GM21737 (cell line): ENCODE measurements around the gene ASB6.
A peak's percentile ranks its signal among the peaks of the same experiment; 100 is the strongest.

Experiments used
- ATAC-seq: cut with Tn5 transposase; IDR thresholded peaks from one replicate; pipeline ENCODE4 v1.9.1; 2021; ENCODE audit warnings: mild to moderate bottlenecking, moderate library complexity; ENCODE audit not compliant: unreplicated experiment

Gene ASB6, protein sequence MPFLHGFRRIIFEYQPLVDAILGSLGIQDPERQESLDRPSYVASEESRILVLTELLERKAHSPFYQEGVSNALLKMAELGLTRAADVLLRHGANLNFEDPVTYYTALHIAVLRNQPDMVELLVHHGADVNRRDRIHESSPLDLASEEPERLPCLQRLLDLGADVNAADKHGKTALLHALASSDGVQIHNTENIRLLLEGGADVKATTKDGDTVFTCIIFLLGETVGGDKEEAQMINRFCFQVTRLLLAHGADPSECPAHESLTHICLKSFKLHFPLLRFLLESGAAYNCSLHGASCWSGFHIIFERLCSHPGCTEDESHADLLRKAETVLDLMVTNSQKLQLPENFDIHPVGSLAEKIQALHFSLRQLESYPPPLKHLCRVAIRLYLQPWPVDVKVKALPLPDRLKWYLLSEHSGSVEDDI

GRCh38 chr9:129641750-129642585 lies at the start of gene ASB6:
Gene ASB6, minus strand, starts transcription at chr9:129642151. Its CDS starts 152 bp downstream, at chr9:129641999.
- ATAC-seq = peak; percentile 84

DNA sequence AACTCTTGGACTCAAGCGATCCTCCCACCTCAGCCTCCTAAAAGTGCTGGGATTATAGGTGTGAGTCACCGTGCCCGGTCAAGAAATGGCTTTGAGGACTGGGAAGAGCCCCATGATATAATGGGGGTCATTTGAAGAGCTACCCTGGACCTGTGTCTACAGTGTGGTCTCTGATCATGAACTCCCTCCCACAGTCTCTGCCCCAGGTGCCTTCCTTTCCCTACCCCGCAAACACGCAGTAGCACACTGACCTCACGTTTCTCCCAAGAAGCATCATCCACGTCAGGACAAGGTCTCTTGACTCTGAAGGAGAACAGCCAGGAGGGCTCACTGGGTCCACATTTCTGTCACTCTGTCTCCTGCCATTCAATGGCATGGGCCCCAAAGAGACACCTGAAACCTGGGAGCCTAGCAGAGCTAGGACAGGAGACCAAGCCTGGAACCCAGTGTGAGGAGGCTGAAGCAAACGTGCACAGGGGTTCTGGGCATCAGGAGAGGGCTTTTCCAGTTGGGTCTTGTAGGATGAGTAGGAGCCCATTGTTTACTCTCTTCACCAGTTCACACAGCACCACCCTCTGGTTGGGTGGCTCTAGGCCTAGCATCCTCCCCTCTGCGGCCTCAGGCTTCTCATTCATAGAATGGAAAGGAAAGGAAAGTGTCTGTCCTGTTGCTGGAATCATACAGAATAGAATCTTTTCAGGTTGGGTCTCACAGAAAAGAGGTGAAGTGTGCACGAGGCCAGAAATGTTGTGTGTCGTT lies 46.5 kb upstream of the ASB6 start:
- no peak for ATAC-seq

GRCh38 chr9:129687391-129687790 lies 45.4 kb upstream of the ASB6 start:
- ATAC-seq = no peak

GRCh38 chr9:129686736-129687135 lies 44.8 kb upstream of the ASB6 start:
- no peak for ATAC-seq

- no peak for ATAC-seq
Measured at GRCh38 chr9:129685933-129686259, 43.9 kb upstream of the ASB6 start.

- ATAC-seq = no peak
Measured at GRCh38 chr9:129685220-129685932, 43.4 kb upstream of the ASB6 start.

- ATAC-seq = no peak
Measured at GRCh38 chr9:129682381-129682780, 40.4 kb upstream of the ASB6 start.

- no peak for ATAC-seq
Measured at GRCh38 chr9:129681924-129682323, 40.0 kb upstream of the ASB6 start.

DNA sequence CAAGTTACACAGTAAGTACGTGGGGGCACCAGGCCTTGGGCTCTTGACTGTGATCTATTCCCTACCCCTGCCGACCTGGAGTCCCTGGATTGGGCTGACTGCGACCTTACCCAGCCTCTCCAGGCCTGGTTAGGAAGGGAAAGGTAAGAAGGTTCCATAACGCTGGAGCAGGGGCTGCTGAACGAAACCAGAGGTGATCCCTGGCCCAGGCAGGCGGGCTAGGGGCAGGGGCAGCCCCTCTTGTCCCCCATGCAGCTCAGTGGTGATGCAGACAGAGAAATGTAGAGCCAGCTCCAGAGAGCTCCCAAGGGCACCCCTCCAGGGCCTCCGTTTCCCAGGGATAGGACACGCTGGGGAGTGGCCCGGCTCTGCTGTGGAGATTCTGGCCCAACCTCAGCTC lies 37.6 kb upstream of the ASB6 start:
- no peak for ATAC-seq

DNA sequence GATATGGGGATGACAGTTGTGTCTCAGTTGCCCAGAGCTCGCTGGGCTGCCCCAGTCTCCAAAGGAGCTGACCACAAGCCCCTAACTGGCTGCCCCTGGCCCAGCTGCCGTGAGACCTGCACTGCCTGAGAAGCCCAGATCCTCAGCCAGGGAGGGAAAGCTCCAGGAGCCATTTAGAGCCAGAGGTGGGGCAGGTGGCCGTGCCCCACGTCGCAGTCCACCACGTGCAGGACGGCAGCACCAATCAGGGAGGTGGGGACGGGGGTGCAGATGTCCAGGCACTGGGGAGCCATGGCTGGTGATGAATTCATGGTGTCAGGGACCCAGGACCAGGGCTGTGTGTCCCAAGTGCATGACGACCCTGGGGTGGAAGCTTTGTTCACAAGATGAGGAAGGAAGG lies 36.9 kb upstream of the ASB6 start:
- no peak for ATAC-seq

- no peak for ATAC-seq
Measured at GRCh38 chr9:129677456-129677855, 35.5 kb upstream of the ASB6 start.

GRCh38 chr9:129676975-129677374 lies 35.0 kb upstream of the ASB6 start:
- ATAC-seq = no peak

GRCh38 chr9:129676287-129676686 lies 34.3 kb upstream of the ASB6 start:
- ATAC-seq = no peak

DNA sequence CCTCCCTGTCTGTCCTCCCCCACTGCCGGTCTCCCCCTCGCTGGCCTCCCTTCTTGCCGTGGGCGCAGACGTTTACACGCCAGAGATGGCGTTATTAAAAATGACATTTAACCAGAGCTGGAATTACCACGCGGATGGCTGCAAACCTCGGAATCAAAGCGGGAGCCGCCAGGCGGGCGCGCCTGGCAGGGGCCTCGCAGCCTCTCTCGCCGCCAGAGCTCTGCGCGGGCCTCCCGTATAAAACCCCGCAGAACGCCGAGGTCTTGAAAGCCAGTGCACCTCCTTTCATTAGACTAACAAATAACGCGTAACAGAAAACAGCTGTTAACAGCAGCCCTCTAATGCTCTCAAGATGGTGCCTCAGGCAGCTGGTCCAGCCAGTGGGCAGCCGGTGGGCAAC lies 33.7 kb upstream of the ASB6 start:
- no peak for ATAC-seq

- no peak for ATAC-seq
Measured at GRCh38 chr9:129674229-129674628, 32.3 kb upstream of the ASB6 start.

GRCh38 chr9:129673602-129674001 lies 31.7 kb upstream of the ASB6 start:
- ATAC-seq = no peak

DNA sequence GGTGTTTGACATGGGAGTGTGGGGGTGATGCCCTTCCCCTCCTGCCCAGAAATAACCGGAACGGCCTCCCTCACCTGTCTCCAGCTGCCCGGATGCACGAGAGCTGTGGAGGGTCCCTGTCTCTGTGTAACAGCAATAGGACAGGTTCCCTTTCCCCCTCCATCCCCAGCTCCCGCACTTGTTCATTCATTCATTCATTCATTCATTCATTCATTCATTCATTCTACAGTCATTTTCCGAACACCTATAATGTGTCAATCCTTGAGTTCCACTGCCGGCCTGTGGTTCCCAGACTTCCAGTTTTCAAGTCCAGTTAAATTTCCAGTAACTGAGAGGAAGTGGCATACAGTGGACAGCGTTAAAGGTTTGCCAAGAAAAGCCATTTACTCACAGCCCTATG lies 30.8 kb upstream of the ASB6 start:
- ATAC-seq = no peak

DNA sequence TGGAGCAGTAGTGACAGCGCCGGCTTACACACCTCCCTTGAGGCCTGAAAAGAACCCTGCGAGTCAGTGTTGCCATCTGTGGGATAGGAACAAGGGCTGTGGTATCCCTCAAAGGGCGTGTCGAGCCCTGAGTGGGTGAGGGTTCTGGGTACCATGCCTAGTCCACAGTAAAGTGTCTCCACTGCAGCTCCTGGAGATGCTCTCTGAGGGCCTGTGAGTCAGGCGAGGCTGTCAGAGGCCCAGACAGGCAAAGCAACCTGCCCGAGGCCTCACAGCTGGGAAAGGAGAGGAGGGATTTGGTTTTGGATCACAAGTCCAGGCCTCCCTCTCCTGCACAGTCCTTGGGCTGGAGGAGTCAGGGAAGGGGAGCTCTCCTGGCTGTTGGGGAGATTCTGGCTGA lies 29.6 kb upstream of the ASB6 start:
- ATAC-seq = no peak

DNA sequence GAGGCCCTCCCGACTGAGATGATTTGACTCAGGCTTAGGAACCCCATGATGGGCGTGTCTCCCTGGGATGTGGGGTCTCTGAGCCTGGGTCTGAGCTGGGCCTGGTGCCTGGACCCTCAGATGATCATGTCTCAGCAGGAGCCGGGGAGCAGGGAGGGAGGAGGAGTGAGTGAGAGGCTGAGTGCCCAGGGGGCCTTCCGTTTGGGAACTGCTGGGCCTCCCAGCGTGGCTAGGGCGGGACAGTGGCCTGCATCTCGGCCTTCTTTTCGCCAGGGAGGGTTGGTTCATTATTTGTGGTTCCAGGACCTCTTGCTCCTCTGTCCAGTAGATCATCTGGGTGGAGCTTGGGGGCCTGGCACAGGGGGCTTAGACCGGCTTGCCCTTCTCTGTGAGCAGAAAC lies 29.1 kb upstream of the ASB6 start:
- no peak for ATAC-seq

- ATAC-seq = no peak
Measured at GRCh38 chr9:129669946-129670345, 28.0 kb upstream of the ASB6 start.
